Natural killer cell (primary cell): ENCODE data around the gene PTGR1. TPM values are rescaled to one million over a fixed set of nuclear protein-coding genes. Genes with fewer than 3 reads are reported as not detected.
"Not testable (repeated sequence)": the region's sequence is repeated elsewhere in the genome, so short reads cannot be mapped to it uniquely, and the experiment has no call there.

Source experiments
- ATAC-seq, 3 donors: fragments of 150-1000 bp in 2 of 3; fragments of 200-7000 bp in 1 of 3; cut with Tn5 transposase; 1 replicate in 1 of 3; 2 replicates in 2 of 3; pipeline ENCODE4 v1.10.0; 2021; ENCODE audit warnings: mild to moderate bottlenecking in 2 of 3, moderate library complexity in 2 of 3
- DNase-seq, 2 donors: peaks; one replicate each; pipeline versions ENCODE4 v3.0.0 to v3.0.0-alpha.2; 2013 to 2021; ENCODE audit warnings: mixed read lengths in 1 of 2
- H3K27ac ChIP-seq: one replicate; pipeline ENCODE4 v1.5.1; 2013; ENCODE audit warnings: mild to moderate bottlenecking, low read length
- H3K27me3 ChIP-seq: one replicate; pipeline ENCODE4 v1.6.1; 2013; ENCODE audit warnings: low read length; ENCODE audit not compliant: control insufficient read depth, insufficient read depth
- H3K36me3 ChIP-seq: one replicate; pipeline ENCODE4 v1.6.1; 2013; ENCODE audit warnings: low read length; ENCODE audit not compliant: control insufficient read depth, insufficient read depth
- H3K4me1 ChIP-seq: one replicate; pipeline ENCODE4 v1.6.1; 2013; ENCODE audit warnings: low read length; ENCODE audit not compliant: control insufficient read depth, insufficient read depth
- H3K4me3 ChIP-seq: one replicate; pipeline ENCODE4 v1.5.1; 2013; ENCODE audit warnings: low read length
- H3K9me3 ChIP-seq: one replicate; pipeline ENCODE4 v1.6.1; 2013; ENCODE audit warnings: low read length; ENCODE audit not compliant: control insufficient read depth, insufficient read depth
- H3K27ac Mint-ChIP-seq, 2 donors: one replicate each; pipeline ENCODE4 v1.8.0; 2022; ENCODE audit warnings: mild to moderate bottlenecking in 2 of 2, mixed read lengths in 2 of 2, moderate library complexity in 1 of 2
- H3K27me3 Mint-ChIP-seq, 2 donors: one replicate each; pipeline ENCODE4 v1.8.0; 2022; ENCODE audit warnings: low read depth in 2 of 2, mixed read lengths in 2 of 2
- H3K36me3 Mint-ChIP-seq: one replicate; pipeline ENCODE4 v1.8.0; 2022; ENCODE audit warnings: mixed read lengths
- H3K4me1 Mint-ChIP-seq, 2 donors: one replicate each; pipeline ENCODE4 v1.8.0; 2022; ENCODE audit warnings: mixed read lengths in 2 of 2
- H3K4me3 Mint-ChIP-seq: one replicate; pipeline ENCODE4 v1.8.0; 2022; ENCODE audit warnings: mild to moderate bottlenecking, moderate library complexity, mixed read lengths
- H3K9me3 Mint-ChIP-seq, 2 donors: one replicate each; pipeline ENCODE4 v1.8.0; 2022; ENCODE audit warnings: mixed read lengths in 2 of 2
- WGBS: methylation state at CpG from one replicate; pipeline ENCODE4 v1.1.7; 2013; ENCODE audit warnings: missing lambda C conversion rate; ENCODE audit not compliant: insufficient coverage; 5-methylcytosine and 5-hydroxymethylcytosine counted together
- intact Hi-C: fragments of 100-400 bp; cut with micrococcal nuclease; formaldehyde crosslinking; loops from one replicate; pipeline ENCODE4 v1.14.2; 2022
- total RNA-seq, 4 donors: library from RNA; stranded (reverse); fragments of 120-200 nt in 1 of 4; gene quantifications; one replicate each; pipeline versions ENCODE4 v1.2.3 to v1.2.4, GENCODE V29; 2013 to 2022
- TF ChIP-seq, protein P1 (sequence below): fragments of 200-600 bp; IDR thresholded peaks from one replicate; pipeline ENCODE4 v1.8.0; 2022; ENCODE audit warnings: antibody characterized with exemption

Gene PTGR1
- total RNA-seq, 3 donors from 2014 or later (not counting 1 experiment from before 2014, with no cell fraction given), result not detected

- Mint-ChIP-seq H3K27me3 (peaks cover 0 to 2% of the 10 kb centered on the region in 2 donors), H3K4me1 (no peaks in the 10 kb centered on the region), H3K4me3 (no peak overlapping the region), H3K9me3 (no peaks in the 10 kb centered on the region), H3K27ac (no peak overlapping the region), H3K36me3 (no peaks in the 10 kb centered on the region)
- intact Hi-C loops, result no loop called here
- TF ChIP-seq, protein P1, sequence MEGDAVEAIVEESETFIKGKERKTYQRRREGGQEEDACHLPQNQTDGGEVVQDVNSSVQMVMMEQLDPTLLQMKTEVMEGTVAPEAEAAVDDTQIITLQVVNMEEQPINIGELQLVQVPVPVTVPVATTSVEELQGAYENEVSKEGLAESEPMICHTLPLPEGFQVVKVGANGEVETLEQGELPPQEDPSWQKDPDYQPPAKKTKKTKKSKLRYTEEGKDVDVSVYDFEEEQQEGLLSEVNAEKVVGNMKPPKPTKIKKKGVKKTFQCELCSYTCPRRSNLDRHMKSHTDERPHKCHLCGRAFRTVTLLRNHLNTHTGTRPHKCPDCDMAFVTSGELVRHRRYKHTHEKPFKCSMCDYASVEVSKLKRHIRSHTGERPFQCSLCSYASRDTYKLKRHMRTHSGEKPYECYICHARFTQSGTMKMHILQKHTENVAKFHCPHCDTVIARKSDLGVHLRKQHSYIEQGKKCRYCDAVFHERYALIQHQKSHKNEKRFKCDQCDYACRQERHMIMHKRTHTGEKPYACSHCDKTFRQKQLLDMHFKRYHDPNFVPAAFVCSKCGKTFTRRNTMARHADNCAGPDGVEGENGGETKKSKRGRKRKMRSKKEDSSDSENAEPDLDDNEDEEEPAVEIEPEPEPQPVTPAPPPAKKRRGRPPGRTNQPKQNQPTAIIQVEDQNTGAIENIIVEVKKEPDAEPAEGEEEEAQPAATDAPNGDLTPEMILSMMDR, result no peak
- no peak overlapping the region for H3K27ac ChIP-seq
- H3K4me3 ChIP-seq, result no peak overlapping the region
- ATAC-seq (no peak), DNase-seq (no peak)
- no peaks in the 10 kb centered on the region for H3K36me3 ChIP-seq
- no peaks in the 10 kb centered on the region for H3K4me1 ChIP-seq
- WGBS, result no CpG with 5 or more reads among the region's 5 CpGs
- H3K9me3 ChIP-seq, result no peaks in the 10 kb centered on the region
- H3K27me3 ChIP-seq, result no peaks in the 10 kb centered on the region
Measured at GRCh38 chr9:111588846-111589245, 10.6 kb downstream of the PTGR1 start.

GRCh38 chr9:111586378-111586777 lies 13.1 kb downstream of the PTGR1 start:
- Histone ChIP-seq H3K9me3 (no peaks in the 10 kb centered on the region), H3K36me3 (no peaks in the 10 kb centered on the region), H3K4me1 (no peaks in the 10 kb centered on the region), H3K27ac (no peak overlapping the region), H3K27me3 (no peaks in the 10 kb centered on the region), H3K4me3 (no peak overlapping the region)
- Mint-ChIP-seq H3K36me3 (no peaks in the 10 kb centered on the region), H3K27ac (no peak overlapping the region), H3K4me3 (no peak overlapping the region), H3K9me3 (no peaks in the 10 kb centered on the region), H3K27me3 (peaks cover 0 to 2% of the 10 kb centered on the region in 2 donors), H3K4me1 (no peaks in the 10 kb centered on the region)
- no peak for ATAC-seq
- intact Hi-C loops, result no loop called here
- DNase-seq, result no peak
- 90% methylated on average over 5 of the region's 5 CpGs for WGBS
- TF ChIP-seq, protein P1, result no peak

GRCh38 chr9:111582888-111583287 lies 16.6 kb downstream of the PTGR1 start:
- no peak overlapping the region for H3K27ac ChIP-seq
- Mint-ChIP-seq H3K4me1 (no peaks in the 10 kb centered on the region), H3K27ac (no peak overlapping the region), H3K36me3 (no peaks in the 10 kb centered on the region), H3K9me3 (no peaks in the 10 kb centered on the region), H3K4me3 (no peak overlapping the region), H3K27me3 (peaks cover 5 to 8% of the 10 kb centered on the region in 2 donors)
- no peak overlapping the region for H3K4me3 ChIP-seq
- intact Hi-C loops, result no loop called here
- ATAC-seq (no peak), DNase-seq (no peak)
- no peaks in the 10 kb centered on the region for H3K9me3 ChIP-seq
- H3K4me1 ChIP-seq, result no peaks in the 10 kb centered on the region
- WGBS, result 86% methylated on average over 3 of the region's 3 CpGs
- H3K27me3 ChIP-seq, result no peaks in the 10 kb centered on the region
- TF ChIP-seq, protein P1, result no peak
- H3K36me3 ChIP-seq, result no peaks in the 10 kb centered on the region

- Mint-ChIP-seq H3K4me3 (no peak overlapping the region), H3K4me1 (no peaks in the 10 kb centered on the region), H3K27me3 (peaks cover 0 to 5% of the 10 kb centered on the region in 2 donors), H3K9me3 (peaks cover 5 to 18% of the 10 kb centered on the region in 2 donors), H3K27ac (no peak overlapping the region), H3K36me3 (peaks cover 8% of the 10 kb centered on the region)
- no peaks in the 10 kb centered on the region for H3K27me3 ChIP-seq
- ATAC-seq (no peak), DNase-seq (no peak)
- no peak overlapping the region for H3K4me3 ChIP-seq
- intact Hi-C loops, result no loop called here
- no peaks in the 10 kb centered on the region for H3K36me3 ChIP-seq
- no peak overlapping the region for H3K27ac ChIP-seq
- H3K9me3 ChIP-seq, result peaks cover 20% of the 10 kb centered on the region
- 90% methylated on average over 4 of the region's 4 CpGs for WGBS
- TF ChIP-seq, protein P1, result no peak
- H3K4me1 ChIP-seq, result no peaks in the 10 kb centered on the region
Measured at GRCh38 chr9:111572950-111573604, 26.4 kb downstream of the PTGR1 start.

DNA sequence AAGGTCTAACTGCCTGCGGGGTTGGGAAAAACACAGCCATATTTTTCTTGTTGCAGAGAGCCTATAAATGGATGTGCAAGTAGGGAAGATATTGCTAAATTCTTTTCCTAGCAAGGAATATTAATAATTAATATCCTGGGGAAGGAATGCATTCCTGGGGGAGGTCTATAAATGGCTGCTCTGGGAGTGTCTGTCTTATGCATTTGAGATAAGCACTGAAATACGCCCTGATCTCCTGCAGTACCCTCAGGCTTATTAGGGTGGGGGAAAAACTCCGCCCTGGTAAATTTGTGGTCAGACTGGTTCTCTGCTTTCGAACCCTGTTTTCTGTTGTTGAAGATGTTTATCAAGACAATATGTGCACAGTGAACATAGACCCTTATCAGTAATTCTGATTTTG lies 31.3 kb downstream of the PTGR1 start:
- not testable (repeated sequence) for H3K36me3 ChIP-seq, H3K4me3 Mint-ChIP-seq, ATAC-seq

More for the DNA sequence above, 31.3 kb downstream of the PTGR1 start:
- H3K4me3 ChIP-seq, H3K36me3 Mint-ChIP-seq, DNase-seq, intact Hi-C loops, H3K4me1 Mint-ChIP-seq, H3K27me3 ChIP-seq, H3K4me1 ChIP-seq, H3K27ac ChIP-seq, H3K27me3 Mint-ChIP-seq, H3K27ac Mint-ChIP-seq: not testable (repeated sequence)
- H3K9me3 ChIP-seq, result peaks cover 27% of the 10 kb centered on the region
- H3K9me3 Mint-ChIP-seq, result peaks cover 9 to 21% of the 10 kb centered on the region in 2 donors
- WGBS, result 85% methylated on average over 4 of the region's 4 CpGs
